Activated CD8-positive, alpha-beta T cell treated with anti-CD3 and anti-CD28 coated beads, Interleukin-2, amount 10 ng/mL, durations not matched to agents 7 days and 5 days (primary cell): ENCODE measurements around the gene ARHGAP22. TPM values are rescaled to one million over a fixed set of nuclear protein-coding genes. Genes with fewer than 3 reads are reported as not detected.
A peak's percentile ranks its signal among the peaks of the same experiment; 100 is the strongest.

Experiments
- ATAC-seq: fragments of 150-1000 bp; cut with Tn5 transposase; one replicate; pipeline ENCODE4 v1.10.0; 2021; ENCODE audit warnings: moderate library complexity
- CTCF ChIA-PET: fragments of 350-600 bp; sonication (Branson Sonifier 250); formaldehyde crosslinking; loops from one replicate; lab custom pipeline; 2021; ENCODE audit warnings: antibody characterized with exemption; lab: Charles Lee
- POLR2A ChIA-PET: fragments of 350-600 bp; sonication (Branson Sonifier 250); formaldehyde crosslinking; loops from one replicate; lab custom pipeline; 2021; ENCODE audit warnings: antibody characterized with exemption; lab: Charles Lee
- DNase-seq: peaks from one replicate; pipeline ENCODE4 v3.0.0-alpha.2; 2020
- H3K27ac Mint-ChIP-seq: one replicate; pipeline ENCODE4 v1.8.0; 2021; ENCODE audit warnings: mild to moderate bottlenecking, mixed read lengths
- H3K27me3 Mint-ChIP-seq: one replicate; pipeline ENCODE4 v1.8.0; 2021; ENCODE audit warnings: low read depth, mixed read lengths
- H3K36me3 Mint-ChIP-seq: one replicate; pipeline ENCODE4 v1.8.0; 2021; ENCODE audit warnings: low read depth, mixed read lengths
- H3K4me1 Mint-ChIP-seq: one replicate; pipeline ENCODE4 v1.8.0; 2021; ENCODE audit warnings: low read depth, mixed read lengths
- H3K4me3 Mint-ChIP-seq: one replicate; pipeline ENCODE4 v1.8.0; 2021; ENCODE audit warnings: mild to moderate bottlenecking, mixed read lengths
- H3K9me3 Mint-ChIP-seq: one replicate; pipeline ENCODE4 v1.8.0; 2022; ENCODE audit warnings: mixed read lengths; ENCODE audit not compliant: insufficient read depth
- total RNA-seq, 2 experiments: library from RNA; stranded (reverse); gene quantifications; one replicate each; pipeline ENCODE4 v1.2.3, GENCODE V29; 2021

The ARHGAP22 gene
- total RNA-seq, 2 experiments from 2014 or later: not detected

GRCh38 chr10:48522011-48522765, 82.7 kb downstream of the ARHGAP22 start:
- H3K9me3 Mint-ChIP-seq: no peaks in the 10 kb centered on the region
- DNase-seq (no peak), ATAC-seq (no peak)
- no peak overlapping the region for H3K27ac Mint-ChIP-seq
- ChIA-PET CTCF (interaction anchor here (1.2 to 1.3 kb wide), 2 partner anchors 134 to 158 kb away, joined by 4 read pairs; no protein-coding TSS in a partner anchor), POLR2A (no interaction called here)
- peaks cover 59% of the 10 kb centered on the region for H3K27me3 Mint-ChIP-seq
- no peaks in the 10 kb centered on the region for H3K36me3 Mint-ChIP-seq
- H3K4me1 Mint-ChIP-seq: peaks cover 28% of the 10 kb centered on the region
- no peak overlapping the region for H3K4me3 Mint-ChIP-seq

- H3K4me3 Mint-ChIP-seq: no peak overlapping the region
- peaks cover 28% of the 10 kb centered on the region for H3K4me1 Mint-ChIP-seq
- no peaks in the 10 kb centered on the region for H3K36me3 Mint-ChIP-seq
- H3K27ac Mint-ChIP-seq: no peak overlapping the region
- ChIA-PET POLR2A (no interaction called here), CTCF (interaction anchor here (0.9 to 1.3 kb wide), 2 partner anchors 136 to 157 kb away, joined by 4 to 6 read pairs; no protein-coding TSS in a partner anchor)
- DNase-seq: no peak
- peaks cover 50% of the 10 kb centered on the region for H3K27me3 Mint-ChIP-seq
- ATAC-seq: no peak
- H3K9me3 Mint-ChIP-seq: no peaks in the 10 kb centered on the region
Observed at GRCh38 chr10:48520594-48520993, 84.3 kb downstream of the ARHGAP22 start.

GRCh38 chr10:48520184-48520506, 84.7 kb downstream of the ARHGAP22 start:
- DNase-seq: no peak
- no peaks in the 10 kb centered on the region for H3K9me3 Mint-ChIP-seq
- no peak for ATAC-seq

DNA sequence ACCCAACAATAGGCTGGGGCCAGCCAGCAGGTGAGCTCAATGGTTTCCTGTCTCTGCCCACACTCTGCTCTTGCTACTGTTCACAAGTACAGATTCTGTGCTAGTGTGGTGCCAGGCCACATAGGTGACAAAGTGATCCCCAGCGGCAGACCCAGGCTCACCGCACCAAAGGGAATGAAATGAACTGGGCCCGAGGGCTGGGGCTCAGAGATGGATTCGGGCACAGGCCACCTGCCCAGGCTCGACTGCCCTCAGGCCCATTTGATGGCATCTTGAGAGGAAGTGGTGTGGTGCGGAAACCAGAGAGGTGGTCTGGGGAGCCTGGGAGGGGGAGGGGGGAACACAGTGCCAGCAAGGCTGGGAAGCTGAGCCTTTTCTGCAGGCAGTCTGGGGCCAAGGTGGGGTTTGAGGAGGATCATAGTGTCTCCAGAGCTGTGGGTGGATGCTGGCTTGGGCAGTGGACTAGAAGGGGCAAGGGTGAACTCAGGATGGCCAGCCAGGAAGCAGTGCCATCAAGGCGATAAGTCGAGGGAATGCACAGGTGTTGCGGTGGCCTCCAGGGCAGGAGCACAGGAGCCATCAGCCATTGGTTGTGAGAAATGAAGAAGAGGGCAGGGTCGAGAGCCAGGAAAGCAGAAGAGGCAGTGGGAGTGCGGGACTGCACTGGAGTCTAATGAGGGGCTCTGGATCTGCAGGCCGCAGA, 85.2 kb downstream of the ARHGAP22 start:
- ChIA-PET CTCF (no interaction called here), POLR2A (interaction anchor here (0.5 kb wide), 1 partner anchor 1166 kb away, joined by 3 read pairs; no protein-coding TSS in a partner anchor)
- ATAC-seq (peak; percentile 51), DNase-seq (peak; percentile 42)
- peak overlapping the region; percentile 23 for H3K27ac Mint-ChIP-seq
- no peaks in the 10 kb centered on the region for H3K36me3 Mint-ChIP-seq
- peaks cover 26% of the 10 kb centered on the region for H3K4me1 Mint-ChIP-seq
- peaks cover 46% of the 10 kb centered on the region for H3K27me3 Mint-ChIP-seq
- H3K9me3 Mint-ChIP-seq: no peaks in the 10 kb centered on the region
- no peak overlapping the region for H3K4me3 Mint-ChIP-seq

More at GRCh38 chr10:48520184-48520506, 84.7 kb downstream of the ARHGAP22 start:
- Mint-ChIP-seq H3K27me3 (peaks cover 49% of the 10 kb centered on the region), H3K4me3 (no peak overlapping the region), H3K27ac (no peak overlapping the region), H3K4me1 (peaks cover 28% of the 10 kb centered on the region), H3K36me3 (no peaks in the 10 kb centered on the region)
- CTCF ChIA-PET: no interaction called here
- POLR2A ChIA-PET: interaction anchor here (0.5 kb wide), 1 partner anchor 1166 kb away, joined by 3 read pairs; no protein-coding TSS in a partner anchor

DNA sequence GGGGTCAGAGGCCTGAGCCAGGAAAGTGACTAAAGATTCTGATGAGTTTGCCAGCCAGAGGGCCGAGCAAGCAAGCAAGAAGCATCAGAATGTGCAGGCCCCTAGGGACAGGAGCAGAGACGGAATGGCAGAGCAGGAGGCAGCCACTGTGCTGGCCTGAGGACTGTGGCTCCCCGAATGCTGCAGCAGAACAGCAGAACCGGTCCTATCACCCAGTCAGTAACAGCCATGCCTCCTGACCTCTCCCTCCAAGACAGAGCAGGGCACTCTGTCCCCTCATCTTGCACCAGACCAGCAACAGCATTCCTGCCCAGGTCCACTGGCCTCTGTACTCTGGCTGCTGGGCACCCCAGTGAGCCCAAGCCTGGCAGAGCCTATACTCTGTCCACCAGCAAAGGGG, 85.9 kb downstream of the ARHGAP22 start:
- H3K27me3 Mint-ChIP-seq: peaks cover 43% of the 10 kb centered on the region
- H3K9me3 Mint-ChIP-seq: peaks cover 1% of the 10 kb centered on the region
- ChIA-PET POLR2A (no interaction called here), CTCF (no interaction called here)
- peak; percentile 31 for ATAC-seq
- peaks cover 26% of the 10 kb centered on the region for H3K4me1 Mint-ChIP-seq
- no peak overlapping the region for H3K27ac Mint-ChIP-seq
- H3K4me3 Mint-ChIP-seq: no peak overlapping the region
- no peaks in the 10 kb centered on the region for H3K36me3 Mint-ChIP-seq
- no peak for DNase-seq

GRCh38 chr10:48517911-48518811, 86.7 kb downstream of the ARHGAP22 start:
- no peak overlapping the region for H3K4me3 Mint-ChIP-seq
- peaks cover 4% of the 10 kb centered on the region for H3K9me3 Mint-ChIP-seq
- CTCF ChIA-PET: no interaction called here
- DNase-seq (no peak), ATAC-seq (no peak)
- H3K27me3 Mint-ChIP-seq: peaks cover 47% of the 10 kb centered on the region
- peak overlapping the region; percentile 43 for H3K27ac Mint-ChIP-seq
- no peaks in the 10 kb centered on the region for H3K36me3 Mint-ChIP-seq
- H3K4me1 Mint-ChIP-seq: peaks cover 26% of the 10 kb centered on the region
- POLR2A ChIA-PET: no interaction called here

GRCh38 chr10:48517482-48517881, 87.4 kb downstream of the ARHGAP22 start:
- peaks cover 44% of the 10 kb centered on the region for H3K27me3 Mint-ChIP-seq
- H3K27ac Mint-ChIP-seq: no peak overlapping the region
- no peaks in the 10 kb centered on the region for H3K36me3 Mint-ChIP-seq
- H3K4me1 Mint-ChIP-seq: peaks cover 26% of the 10 kb centered on the region
- DNase-seq: no peak
- H3K9me3 Mint-ChIP-seq: peaks cover 4% of the 10 kb centered on the region
- ChIA-PET POLR2A (no interaction called here), CTCF (no interaction called here)
- no peak overlapping the region for H3K4me3 Mint-ChIP-seq
- ATAC-seq: no peak

- ChIA-PET CTCF (no interaction called here), POLR2A (no interaction called here)
- Mint-ChIP-seq H3K4me1 (peaks cover 26% of the 10 kb centered on the region), H3K27me3 (peaks cover 39% of the 10 kb centered on the region), H3K36me3 (no peaks in the 10 kb centered on the region), H3K4me3 (no peak overlapping the region), H3K27ac (no peak overlapping the region), H3K9me3 (peaks cover 4% of the 10 kb centered on the region)
- ATAC-seq (no peak), DNase-seq (no peak)
Observed at GRCh38 chr10:48516911-48517310, 88.0 kb downstream of the ARHGAP22 start.

- Mint-ChIP-seq H3K9me3 (peaks cover 4% of the 10 kb centered on the region), H3K27me3 (peaks cover 20% of the 10 kb centered on the region), H3K27ac (no peak overlapping the region), H3K4me3 (no peak overlapping the region), H3K4me1 (peaks cover 24% of the 10 kb centered on the region), H3K36me3 (no peaks in the 10 kb centered on the region)
- POLR2A ChIA-PET: no interaction called here
- ATAC-seq: no peak
- CTCF ChIA-PET: no interaction called here
- no peak for DNase-seq
Observed at GRCh38 chr10:48514916-48515315, 90.0 kb downstream of the ARHGAP22 start.

DNA sequence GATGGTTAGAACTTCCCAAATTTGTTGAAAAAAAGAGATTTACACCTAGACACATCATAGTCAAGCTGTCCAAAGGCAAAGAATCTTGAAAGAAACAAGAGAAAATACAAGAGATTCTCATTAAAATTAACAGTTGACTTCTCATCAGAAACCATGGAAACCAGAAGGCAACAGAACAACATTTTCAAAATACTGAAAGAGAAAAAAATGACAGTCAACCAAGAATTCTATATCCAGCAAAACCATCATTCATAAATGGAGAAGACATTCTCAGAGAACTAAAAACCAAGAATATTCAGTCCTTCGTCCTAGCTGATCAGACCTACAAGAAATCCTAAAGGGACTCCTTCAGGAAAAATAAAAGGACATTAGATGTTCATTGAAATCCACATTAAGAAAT, 90.6 kb downstream of the ARHGAP22 start:
- no peak overlapping the region for H3K4me3 Mint-ChIP-seq
- ATAC-seq (no peak), DNase-seq (no peak)
- H3K27ac Mint-ChIP-seq: no peak overlapping the region
- no peaks in the 10 kb centered on the region for H3K36me3 Mint-ChIP-seq
- ChIA-PET POLR2A (no interaction called here), CTCF (interaction anchor here (1.2 kb wide), 1 partner anchor 142 kb away, joined by 3 read pairs; no protein-coding TSS in a partner anchor)
- H3K27me3 Mint-ChIP-seq: peaks cover 15% of the 10 kb centered on the region
- peaks cover 18% of the 10 kb centered on the region for H3K4me1 Mint-ChIP-seq
- H3K9me3 Mint-ChIP-seq: peaks cover 4% of the 10 kb centered on the region

DNA sequence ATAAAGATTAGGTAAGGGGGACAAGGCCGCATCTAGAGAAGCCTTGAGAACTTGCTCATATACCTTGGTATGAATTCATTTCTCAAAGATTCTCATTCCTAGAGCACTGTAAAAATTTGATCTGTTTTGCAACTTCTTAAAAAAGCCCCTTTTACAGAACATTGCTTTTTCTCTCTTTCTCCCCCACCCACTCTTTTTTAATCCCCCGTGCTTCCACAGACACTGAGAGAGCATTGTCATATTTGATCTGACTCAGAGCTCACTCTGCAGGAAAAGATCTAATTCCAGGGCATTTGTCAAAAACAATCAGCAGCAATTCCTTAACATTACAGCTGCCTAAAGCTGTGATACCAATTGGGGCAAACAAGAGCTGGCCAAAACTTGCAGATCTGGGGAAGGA, 92.0 kb downstream of the ARHGAP22 start:
- Mint-ChIP-seq H3K27ac (no peak overlapping the region), H3K27me3 (peaks cover 15% of the 10 kb centered on the region), H3K4me1 (peaks cover 4% of the 10 kb centered on the region), H3K4me3 (no peak overlapping the region), H3K36me3 (no peaks in the 10 kb centered on the region), H3K9me3 (peaks cover 4% of the 10 kb centered on the region)
- DNase-seq (no peak), ATAC-seq (no peak)
- POLR2A ChIA-PET: no interaction called here
- CTCF ChIA-PET: no interaction called here
